ENCODE results near the gene PON2. TPM values are rescaled to one million over a fixed set of nuclear protein-coding genes. Genes with fewer than 3 reads are reported as not detected.

Gene PON2
- total and polyA plus RNA-seq, 2 of the 13 experiments (the other 11 are each of a cell fraction or from before 2014, with no cell fraction given) = 202 to 217 TPM

- peak; percentile 64; the same call in 1 of the 2 replicates for TF ChIP-seq GFI1 (CRISPR knock-in tag; IDR thresholded peaks at IDR 0.05; ENCODE audit: borderline replicate concordance)
- TF ChIP-seq, protein P1, sequence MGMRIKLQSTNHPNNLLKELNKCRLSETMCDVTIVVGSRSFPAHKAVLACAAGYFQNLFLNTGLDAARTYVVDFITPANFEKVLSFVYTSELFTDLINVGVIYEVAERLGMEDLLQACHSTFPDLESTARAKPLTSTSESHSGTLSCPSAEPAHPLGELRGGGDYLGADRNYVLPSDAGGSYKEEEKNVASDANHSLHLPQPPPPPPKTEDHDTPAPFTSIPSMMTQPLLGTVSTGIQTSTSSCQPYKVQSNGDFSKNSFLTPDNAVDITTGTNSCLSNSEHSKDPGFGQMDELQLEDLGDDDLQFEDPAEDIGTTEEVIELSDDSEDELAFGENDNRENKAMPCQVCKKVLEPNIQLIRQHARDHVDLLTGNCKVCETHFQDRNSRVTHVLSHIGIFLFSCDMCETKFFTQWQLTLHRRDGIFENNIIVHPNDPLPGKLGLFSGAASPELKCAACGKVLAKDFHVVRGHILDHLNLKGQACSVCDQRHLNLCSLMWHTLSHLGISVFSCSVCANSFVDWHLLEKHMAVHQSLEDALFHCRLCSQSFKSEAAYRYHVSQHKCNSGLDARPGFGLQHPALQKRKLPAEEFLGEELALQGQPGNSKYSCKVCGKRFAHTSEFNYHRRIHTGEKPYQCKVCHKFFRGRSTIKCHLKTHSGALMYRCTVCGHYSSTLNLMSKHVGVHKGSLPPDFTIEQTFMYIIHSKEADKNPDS (CRISPR knock-in tag; IDR thresholded peaks at IDR 0.05) = peak; percentile 63; the same call in 1 of the 2 replicates
- TF ChIP-seq PRPF4 (IDR thresholded peaks at IDR 0.05; ENCODE audit: low read depth, low read length, poor library complexity, severe bottlenecking) = no peak
- TF ChIP-seq ZNF446 (CRISPR knock-in tag; IDR thresholded peaks at IDR 0.05) = peak; percentile 83; the same call in 1 of the 2 replicates
- TF ChIP-seq, protein P2, sequence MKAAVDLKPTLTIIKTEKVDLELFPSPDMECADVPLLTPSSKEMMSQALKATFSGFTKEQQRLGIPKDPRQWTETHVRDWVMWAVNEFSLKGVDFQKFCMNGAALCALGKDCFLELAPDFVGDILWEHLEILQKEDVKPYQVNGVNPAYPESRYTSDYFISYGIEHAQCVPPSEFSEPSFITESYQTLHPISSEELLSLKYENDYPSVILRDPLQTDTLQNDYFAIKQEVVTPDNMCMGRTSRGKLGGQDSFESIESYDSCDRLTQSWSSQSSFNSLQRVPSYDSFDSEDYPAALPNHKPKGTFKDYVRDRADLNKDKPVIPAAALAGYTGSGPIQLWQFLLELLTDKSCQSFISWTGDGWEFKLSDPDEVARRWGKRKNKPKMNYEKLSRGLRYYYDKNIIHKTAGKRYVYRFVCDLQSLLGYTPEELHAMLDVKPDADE (CRISPR knock-in tag; IDR thresholded peaks at IDR 0.05) = 0 out of 2 replicates have a peak, but pooled peaks have one; percentile 62
- TF ChIP-seq SALL1 (CRISPR knock-in tag; IDR thresholded peaks at IDR 0.05) = peak; percentile 96
- TF ChIP-seq SMYD3 (CRISPR knock-in tag; IDR thresholded peaks at IDR 0.05) = 0 out of 2 replicates have a peak, but pooled peaks have one; percentile 27
- TF ChIP-seq, protein P3, sequence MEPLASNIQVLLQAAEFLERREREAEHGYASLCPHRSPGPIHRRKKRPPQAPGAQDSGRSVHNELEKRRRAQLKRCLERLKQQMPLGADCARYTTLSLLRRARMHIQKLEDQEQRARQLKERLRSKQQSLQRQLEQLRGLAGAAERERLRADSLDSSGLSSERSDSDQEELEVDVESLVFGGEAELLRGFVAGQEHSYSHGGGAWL (CRISPR knock-in tag; IDR thresholded peaks at IDR 0.05) = peak; percentile 94
- TF ChIP-seq CREM (IDR thresholded peaks at IDR 0.05) = no peak
- no peak for TF ChIP-seq CREM (CRISPR knock-in tag; IDR thresholded peaks at IDR 0.05)
- TF ChIP-seq, protein P4, sequence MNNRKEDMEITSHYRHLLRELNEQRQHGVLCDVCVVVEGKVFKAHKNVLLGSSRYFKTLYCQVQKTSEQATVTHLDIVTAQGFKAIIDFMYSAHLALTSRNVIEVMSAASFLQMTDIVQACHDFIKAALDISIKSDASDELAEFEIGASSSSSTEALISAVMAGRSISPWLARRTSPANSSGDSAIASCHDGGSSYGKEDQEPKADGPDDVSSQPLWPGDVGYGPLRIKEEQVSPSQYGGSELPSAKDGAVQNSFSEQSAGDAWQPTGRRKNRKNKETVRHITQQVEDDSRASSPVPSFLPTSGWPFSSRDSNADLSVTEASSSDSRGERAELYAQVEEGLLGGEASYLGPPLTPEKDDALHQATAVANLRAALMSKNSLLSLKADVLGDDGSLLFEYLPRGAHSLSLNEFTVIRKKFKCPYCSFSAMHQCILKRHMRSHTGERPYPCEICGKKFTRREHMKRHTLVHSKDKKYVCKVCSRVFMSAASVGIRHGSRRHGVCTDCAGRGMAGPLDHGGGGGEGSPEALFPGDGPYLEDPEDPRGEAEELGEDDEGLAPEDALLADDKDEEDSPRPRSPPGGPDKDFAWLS (CRISPR knock-in tag; IDR thresholded peaks at IDR 0.05; ENCODE audit: borderline replicate concordance) = no peak
- TF ChIP-seq, protein P5, sequence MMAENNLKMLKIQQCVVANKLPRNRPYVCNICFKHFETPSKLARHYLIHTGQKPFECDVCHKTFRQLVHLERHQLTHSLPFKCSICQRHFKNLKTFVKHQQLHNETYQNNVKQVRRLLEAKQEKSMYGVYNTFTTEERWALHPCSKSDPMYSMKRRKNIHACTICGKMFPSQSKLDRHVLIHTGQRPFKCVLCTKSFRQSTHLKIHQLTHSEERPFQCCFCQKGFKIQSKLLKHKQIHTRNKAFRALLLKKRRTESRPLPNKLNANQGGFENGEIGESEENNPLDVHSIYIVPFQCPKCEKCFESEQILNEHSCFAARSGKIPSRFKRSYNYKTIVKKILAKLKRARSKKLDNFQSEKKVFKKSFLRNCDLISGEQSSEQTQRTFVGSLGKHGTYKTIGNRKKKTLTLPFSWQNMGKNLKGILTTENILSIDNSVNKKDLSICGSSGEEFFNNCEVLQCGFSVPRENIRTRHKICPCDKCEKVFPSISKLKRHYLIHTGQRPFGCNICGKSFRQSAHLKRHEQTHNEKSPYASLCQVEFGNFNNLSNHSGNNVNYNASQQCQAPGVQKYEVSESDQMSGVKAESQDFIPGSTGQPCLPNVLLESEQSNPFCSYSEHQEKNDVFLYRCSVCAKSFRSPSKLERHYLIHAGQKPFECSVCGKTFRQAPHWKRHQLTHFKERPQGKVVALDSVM (CRISPR knock-in tag; IDR thresholded peaks at IDR 0.05) = no peak
- TF ChIP-seq, protein P6, sequence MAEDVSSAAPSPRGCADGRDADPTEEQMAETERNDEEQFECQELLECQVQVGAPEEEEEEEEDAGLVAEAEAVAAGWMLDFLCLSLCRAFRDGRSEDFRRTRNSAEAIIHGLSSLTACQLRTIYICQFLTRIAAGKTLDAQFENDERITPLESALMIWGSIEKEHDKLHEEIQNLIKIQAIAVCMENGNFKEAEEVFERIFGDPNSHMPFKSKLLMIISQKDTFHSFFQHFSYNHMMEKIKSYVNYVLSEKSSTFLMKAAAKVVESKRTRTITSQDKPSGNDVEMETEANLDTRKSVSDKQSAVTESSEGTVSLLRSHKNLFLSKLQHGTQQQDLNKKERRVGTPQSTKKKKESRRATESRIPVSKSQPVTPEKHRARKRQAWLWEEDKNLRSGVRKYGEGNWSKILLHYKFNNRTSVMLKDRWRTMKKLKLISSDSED (CRISPR knock-in tag; IDR thresholded peaks at IDR 0.05) = no peak
- TF ChIP-seq ZNF616 (CRISPR knock-in tag; IDR thresholded peaks at IDR 0.05; ENCODE audit: low read depth) = peak; percentile 87; the same call in 1 of the 2 replicates
- no peak for TF ChIP-seq FOXA1 (IDR thresholded peaks at IDR 0.05)
- peak; percentile 35 for TF ChIP-seq FOXA1 (CRISPR knock-in tag; IDR thresholded peaks at IDR 0.05)
- TF ChIP-seq, protein P7, sequence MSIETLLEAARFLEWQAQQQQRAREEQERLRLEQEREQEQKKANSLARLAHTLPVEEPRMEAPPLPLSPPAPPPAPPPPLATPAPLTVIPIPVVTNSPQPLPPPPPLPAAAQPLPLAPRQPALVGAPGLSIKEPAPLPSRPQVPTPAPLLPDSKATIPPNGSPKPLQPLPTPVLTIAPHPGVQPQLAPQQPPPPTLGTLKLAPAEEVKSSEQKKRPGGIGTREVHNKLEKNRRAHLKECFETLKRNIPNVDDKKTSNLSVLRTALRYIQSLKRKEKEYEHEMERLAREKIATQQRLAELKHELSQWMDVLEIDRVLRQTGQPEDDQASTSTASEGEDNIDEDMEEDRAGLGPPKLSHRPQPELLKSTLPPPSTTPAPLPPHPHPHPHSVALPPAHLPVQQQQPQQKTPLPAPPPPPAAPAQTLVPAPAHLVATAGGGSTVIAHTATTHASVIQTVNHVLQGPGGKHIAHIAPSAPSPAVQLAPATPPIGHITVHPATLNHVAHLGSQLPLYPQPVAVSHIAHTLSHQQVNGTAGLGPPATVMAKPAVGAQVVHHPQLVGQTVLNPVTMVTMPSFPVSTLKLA (IDR thresholded peaks at IDR 0.05) = no peak
- TF ChIP-seq ZNF75D (CRISPR knock-in tag; IDR thresholded peaks at IDR 0.05; ENCODE audit: borderline replicate concordance) = no peak
These were observed at the start of gene PON2 (continued) for GRCh38 chr7:95434557-95435421.

Measured in HepG2 (cell line).